HG02623 (cell line): ENCODE data around the gene NUDT19.
"Not testable (repeated sequence)": the region's sequence is repeated elsewhere in the genome, so short reads cannot be mapped to it uniquely, and the experiment has no call there.

Experiments
- ATAC-seq: cut with Tn5 transposase; IDR thresholded peaks from one replicate; pipeline ENCODE4 v1.9.1; 2021; ENCODE audit warnings: moderate library complexity; ENCODE audit not compliant: unreplicated experiment

The NUDT19 gene

DNA sequence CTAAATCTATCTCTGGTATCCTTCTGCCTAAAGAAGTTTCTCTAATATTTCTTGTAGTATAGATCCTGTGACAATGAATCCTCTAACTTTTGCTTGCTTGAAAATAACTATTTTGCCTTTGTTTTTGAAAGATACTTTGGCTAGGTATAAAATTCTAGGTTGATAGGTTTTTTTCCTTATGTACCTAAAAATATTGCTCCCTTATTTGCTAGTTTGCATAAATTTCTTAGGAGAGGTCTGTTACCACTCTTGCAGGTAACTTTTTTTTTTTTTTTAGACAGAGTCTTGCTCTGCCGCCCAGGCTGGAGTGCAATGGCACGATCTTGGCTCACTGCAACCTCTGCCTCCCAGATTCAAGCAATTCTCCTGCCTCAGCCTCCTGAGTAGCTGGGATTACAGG, 12.4 kb downstream of the NUDT19 start:
- not testable (repeated sequence) for ATAC-seq

GRCh38 chr19:32708457-32708856, 16.8 kb downstream of the NUDT19 start:
- no peak for ATAC-seq

GRCh38 chr19:32709032-32709431, 17.4 kb downstream of the NUDT19 start:
- ATAC-seq = no peak

GRCh38 chr19:32711747-32712146, 20.1 kb downstream of the NUDT19 start:
- ATAC-seq = no peak

DNA sequence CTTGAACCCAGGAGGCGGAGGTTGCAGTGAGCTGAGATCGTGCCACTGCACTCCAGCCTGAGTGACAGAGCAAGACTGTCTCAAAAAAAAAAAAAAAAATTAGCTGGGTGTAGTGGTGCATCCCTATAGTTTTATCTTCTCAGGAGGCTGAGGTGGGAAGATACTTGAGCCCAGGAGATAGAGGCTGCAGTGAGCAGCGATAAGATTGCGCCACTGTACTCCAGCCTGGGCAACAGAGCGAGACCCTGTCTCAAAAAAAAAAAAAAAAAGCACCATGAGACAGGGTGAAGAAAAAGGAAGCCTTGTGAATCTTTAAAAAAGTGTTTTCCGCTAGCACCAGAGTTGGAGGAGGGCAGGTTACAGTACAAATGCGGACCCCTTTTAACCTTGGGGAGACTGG, 24.6 kb downstream of the NUDT19 start:
- not testable (repeated sequence) for ATAC-seq

GRCh38 chr19:32717496-32717895, 25.9 kb downstream of the NUDT19 start:
- no peak for ATAC-seq

GRCh38 chr19:32718286-32718685, 26.7 kb downstream of the NUDT19 start:
- ATAC-seq = no peak

- no peak for ATAC-seq
These were observed 28.0 kb downstream of the NUDT19 start, which contains the start of gene TDRD12 for GRCh38 chr19:32719611-32720059. Gene TDRD12 (plus strand): TSS chr19:32719767. CDS start chr19:32720073, 306 bp downstream.

DNA sequence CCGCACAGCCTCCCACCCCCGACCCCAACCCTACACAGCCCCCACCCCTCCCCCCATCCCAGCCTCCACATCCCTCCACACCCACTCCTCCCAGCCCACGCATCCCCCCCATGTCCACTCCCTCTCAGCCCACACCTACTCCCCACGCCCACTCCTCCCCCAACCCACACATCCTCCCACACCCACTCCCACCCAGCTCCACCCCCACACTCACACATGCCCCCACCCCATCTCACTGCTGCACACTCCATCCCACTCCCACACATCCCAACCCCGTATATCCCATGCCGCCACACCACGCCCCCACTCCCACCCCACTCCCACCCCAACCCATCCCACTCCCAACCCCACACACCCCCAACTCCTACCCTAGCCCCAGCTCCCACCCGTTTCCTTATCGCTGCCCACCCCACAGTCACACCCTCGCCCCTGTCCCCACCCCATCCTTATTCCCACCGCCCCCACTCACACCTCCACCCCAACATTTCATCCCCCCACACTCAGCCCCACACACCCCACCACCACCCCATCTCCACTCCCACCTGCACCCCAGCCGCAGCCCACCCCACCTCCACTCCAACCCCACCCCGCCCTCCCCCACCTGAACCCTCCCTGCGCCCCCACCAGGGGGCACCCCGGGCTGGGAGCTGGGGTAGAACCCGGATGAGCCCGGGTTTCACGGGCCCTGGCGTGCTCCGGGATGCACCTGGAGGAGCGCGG, 28.8 kb downstream of the NUDT19 start:
- no peak for ATAC-seq

GRCh38 chr19:32720936-32721250, 29.3 kb downstream of the NUDT19 start:
- no peak for ATAC-seq

DNA sequence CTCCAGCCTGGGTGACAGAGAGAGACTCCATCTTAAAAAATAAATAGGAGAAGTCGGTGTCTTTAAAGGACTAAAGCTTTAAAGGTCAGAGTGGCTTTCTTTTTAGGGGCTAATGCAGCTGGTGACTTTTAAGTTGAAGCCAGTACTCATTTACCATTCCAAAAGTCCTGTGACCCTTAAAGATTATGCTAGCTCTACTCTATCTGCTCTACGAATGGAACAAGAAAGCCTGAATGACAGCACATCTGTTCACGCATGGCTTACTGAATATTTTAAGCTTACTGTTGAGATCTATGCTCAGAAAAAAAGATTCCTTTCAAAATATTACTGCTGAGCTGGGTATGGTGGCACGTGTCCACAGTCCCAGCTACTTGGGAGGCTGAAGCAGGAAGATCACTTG, 44.3 kb downstream of the NUDT19 start:
- ATAC-seq = no peak

GRCh38 chr19:32743021-32743420, 51.4 kb downstream of the NUDT19 start:
- no peak for ATAC-seq

DNA sequence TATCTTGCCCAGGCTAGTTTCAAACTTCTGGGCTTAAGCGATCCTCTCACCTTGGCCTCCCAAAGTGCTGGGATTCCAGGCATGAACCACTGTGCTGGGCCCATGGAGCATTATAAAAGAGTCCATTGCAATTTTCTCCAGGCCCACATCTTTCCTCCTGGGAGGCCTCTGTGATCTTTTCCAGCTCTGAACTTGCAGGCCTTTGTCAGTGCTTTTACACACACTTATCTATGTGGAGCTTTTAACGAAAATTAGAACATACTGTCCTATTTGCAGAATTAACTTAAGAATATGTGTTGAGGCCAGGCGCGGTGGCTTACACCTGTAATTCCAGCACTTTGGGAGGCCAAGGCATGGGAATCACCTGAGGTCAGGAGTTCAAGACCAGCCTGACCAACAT, 51.8 kb downstream of the NUDT19 start:
- ATAC-seq = no peak

DNA sequence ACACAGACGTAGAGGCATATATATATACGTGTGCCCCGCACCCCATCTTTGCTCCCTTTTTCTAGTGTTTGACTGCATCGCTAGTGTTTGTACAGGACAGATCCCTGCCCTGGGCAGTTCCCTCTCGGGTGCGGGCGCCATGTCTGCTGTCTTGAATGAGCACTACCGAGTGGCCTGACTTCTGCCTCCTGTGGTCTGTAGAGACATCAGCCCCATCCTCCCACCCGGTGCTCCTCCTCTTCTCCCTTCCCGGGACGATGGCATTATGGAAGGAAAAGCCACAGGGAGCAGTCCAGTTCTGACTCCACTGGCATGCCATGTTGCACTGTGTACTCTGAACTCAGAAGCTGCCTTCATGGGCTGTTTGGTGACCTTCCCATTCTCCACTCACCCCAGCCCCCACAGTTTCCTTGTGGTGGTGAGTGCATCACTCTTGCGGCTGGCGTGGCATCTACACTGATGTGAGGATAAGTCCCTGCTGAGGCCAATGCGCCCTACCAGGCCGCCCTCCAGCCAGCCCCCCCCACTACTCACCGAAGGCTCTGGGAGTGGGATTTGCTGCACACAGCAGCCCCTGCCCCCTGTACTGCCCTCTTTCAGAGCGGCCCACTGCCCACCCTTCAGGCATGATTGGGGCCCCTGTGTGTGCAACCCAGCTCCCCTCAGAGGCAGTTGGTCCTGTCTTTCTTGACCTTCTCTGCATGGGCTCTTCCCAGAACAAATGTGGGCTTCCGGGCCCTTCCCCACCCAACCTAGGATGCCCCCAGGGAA, 53.1 kb downstream of the NUDT19 start:
- ATAC-seq = no peak

- not testable (repeated sequence) for ATAC-seq
These were observed 54.1 kb downstream of the NUDT19 start for GRCh38 chr19:32745594-32746251.

- ATAC-seq = not testable (repeated sequence)
These were observed 55.1 kb downstream of the NUDT19 start for GRCh38 chr19:32746631-32747196.

- no peak for ATAC-seq
These were observed 56.9 kb downstream of the NUDT19 start for GRCh38 chr19:32748497-32748896.

GRCh38 chr19:32748948-32749347, 57.3 kb downstream of the NUDT19 start:
- no peak for ATAC-seq

- no peak for ATAC-seq
These were observed 57.7 kb downstream of the NUDT19 start for GRCh38 chr19:32749361-32749760.

DNA sequence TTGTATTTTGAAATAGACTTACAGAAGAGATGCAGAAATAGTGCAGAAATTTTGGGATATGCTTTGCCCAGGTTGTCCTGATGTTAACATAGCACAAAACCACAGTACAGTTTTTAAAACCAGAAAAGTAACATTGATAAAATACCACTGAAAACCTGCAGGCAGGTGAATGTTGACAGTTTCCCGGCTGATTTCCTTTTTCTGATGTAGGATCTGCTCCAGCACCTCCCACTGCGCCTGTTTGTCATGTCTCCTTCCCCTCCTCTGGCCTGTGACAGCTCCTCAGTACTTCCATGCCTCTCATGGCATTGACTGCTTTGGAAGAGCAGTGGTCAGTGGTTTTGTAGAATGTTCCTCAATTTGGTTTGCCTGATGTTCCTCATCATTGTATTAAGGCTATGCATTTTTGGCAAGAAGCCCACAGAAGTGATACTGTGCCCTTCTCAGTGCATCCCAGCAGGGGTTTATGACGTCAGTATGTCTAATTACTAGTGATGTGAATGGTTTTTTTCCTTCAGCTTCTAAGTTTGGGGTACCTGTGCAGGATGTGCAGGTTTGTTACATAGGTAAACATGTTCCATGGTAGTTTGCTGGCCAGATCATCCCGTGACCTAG, 58.9 kb downstream of the NUDT19 start:
- ATAC-seq = no peak

DNA sequence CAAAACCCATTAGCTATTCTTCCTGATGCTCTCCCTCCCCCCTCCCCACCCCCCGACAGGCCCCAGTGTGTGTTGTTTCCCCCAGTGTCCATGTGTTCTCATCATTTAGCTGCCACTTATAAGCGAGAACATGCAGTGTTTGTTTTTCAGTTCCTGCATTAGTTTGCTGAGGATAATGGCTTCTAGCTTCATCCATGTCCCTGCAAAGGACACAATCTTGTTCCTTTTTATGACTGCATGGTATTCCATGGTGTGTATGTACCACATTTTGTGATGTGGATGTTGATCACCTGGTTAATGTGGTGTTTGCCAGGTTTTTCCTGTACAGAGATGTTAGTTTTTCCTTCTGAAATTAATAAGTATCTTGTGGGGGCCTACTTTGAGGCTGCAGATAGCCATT, 59.4 kb downstream of the NUDT19 start:
- no peak for ATAC-seq
